Measurements from ENCODE around the gene SCGB1C2. TPM values are rescaled to one million over a fixed set of nuclear protein-coding genes. Genes with fewer than 3 reads are reported as not detected.

The SCGB1C2 gene
- total RNA-seq, 4 donors from 2014 or later, result not detected

DNA sequence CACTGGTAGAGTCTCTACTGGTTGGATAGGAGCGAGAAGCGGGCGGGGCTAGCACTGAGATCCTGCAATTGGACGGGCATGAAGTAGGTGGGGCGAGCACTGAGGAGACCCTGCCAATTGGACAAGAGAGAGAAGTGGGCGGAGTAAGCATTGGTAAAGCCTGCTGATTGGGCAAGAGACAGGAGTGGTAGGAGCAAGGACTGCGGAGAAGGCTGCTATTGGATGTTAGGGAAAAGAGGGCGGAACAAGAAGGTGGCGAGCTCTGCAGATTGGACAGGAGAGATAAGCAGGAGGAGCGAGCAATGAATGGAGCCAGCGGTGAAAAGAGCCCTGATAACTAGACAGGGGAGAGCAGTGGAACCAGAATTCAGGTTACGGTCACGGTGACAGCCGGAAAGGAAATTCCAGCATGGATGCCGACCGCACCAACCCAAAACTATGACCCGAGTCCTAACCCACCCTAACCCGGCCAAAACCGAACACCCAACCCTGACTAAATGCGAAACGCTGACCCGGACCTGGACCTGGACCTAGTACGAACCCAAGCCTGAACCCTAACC lies 4.8 kb downstream of the SCGB1C2 start:
- no peaks in the 10 kb centered on the region for H3K36me3 ChIP-seq
- TF ChIP-seq POLR2AphosphoS5 (IDR thresholded peaks at IDR 0.05) (no peak), POLR2A (IDR thresholded peaks at IDR 0.05) (no peak), CTCF (IDR thresholded peaks at IDR 0.05) (no peak), EP300 (IDR thresholded peaks at IDR 0.05) (no peak)
- no peaks in the 10 kb centered on the region for H3K9me3 ChIP-seq
- DNase-seq (ENCODE audit: low spot score in 2 of 2), result peak; percentile 63 to 79
- 94% methylated on average over 23 of the region's 23 CpGs for WGBS
- no peaks in the 10 kb centered on the region for H3K27me3 ChIP-seq
- H3K27ac ChIP-seq, result no peak overlapping the region
- no peak overlapping the region for H3K4me3 ChIP-seq
- peaks cover 5% of the 10 kb centered on the region for H3K4me1 ChIP-seq

DNA sequence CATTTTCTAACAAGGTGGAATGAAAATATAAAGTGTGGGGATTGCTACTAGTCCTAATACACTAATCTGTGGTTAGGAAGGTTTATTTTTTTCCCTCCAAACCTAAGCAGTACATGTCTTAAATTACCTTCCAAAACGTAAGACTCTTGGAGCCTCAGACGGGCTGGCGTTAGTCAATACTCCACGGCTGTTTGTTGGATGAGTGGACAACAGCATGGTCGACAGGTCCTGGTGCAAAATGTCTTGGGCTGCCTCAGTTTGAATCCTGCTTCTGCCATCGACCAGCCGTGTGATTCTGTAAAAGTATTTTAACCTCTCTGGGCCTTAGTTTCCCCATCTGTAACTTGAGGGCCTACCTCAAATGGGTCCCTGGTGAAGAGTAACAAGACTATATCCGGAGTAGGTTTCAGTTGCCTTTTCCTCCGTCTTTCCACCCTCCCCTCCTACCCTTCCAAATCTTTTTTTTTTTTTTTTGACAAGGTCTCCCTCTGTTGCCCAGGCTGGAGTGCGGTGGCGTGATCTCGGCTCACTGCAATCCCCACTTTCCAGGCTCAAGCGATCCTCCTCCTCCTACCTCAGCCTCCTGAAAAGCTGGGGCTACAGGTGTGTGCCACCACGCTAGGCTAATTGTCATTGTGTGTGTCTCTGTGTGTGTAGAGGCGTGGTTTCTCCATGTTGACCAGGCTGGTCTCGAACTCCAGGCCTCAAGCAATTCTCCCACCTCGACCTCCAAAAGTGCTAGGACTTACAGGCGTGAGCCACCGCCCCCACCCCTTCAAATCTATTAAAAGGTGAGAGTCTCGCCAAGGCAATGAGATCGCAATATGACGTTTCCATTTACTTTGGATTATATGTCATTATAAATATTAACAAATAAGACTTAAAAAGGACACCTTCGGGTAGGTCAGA lies 5.8 kb downstream of the SCGB1C2 start:
- H3K9me3 ChIP-seq, result no peaks in the 10 kb centered on the region
- H3K4me1 ChIP-seq, result peaks cover 5% of the 10 kb centered on the region
- no peaks in the 10 kb centered on the region for H3K27me3 ChIP-seq
- TF ChIP-seq POLR2AphosphoS5 (IDR thresholded peaks at IDR 0.05) (no peak), CTCF (IDR thresholded peaks at IDR 0.05) (no peak), EP300 (IDR thresholded peaks at IDR 0.05) (no peak)
- H3K36me3 ChIP-seq, result no peaks in the 10 kb centered on the region
- no peak overlapping the region for H3K27ac ChIP-seq
- 75% methylated on average over 23 of the region's 23 CpGs for WGBS
- peak in 1 of 2 donors; percentile 53 for DNase-seq (ENCODE audit: low spot score in 2 of 2)
- no peak overlapping the region for H3K4me3 ChIP-seq

- Histone ChIP-seq H3K4me1 (peaks cover 5% of the 10 kb centered on the region), H3K36me3 (no peaks in the 10 kb centered on the region), H3K27me3 (no peaks in the 10 kb centered on the region), H3K27ac (no peak overlapping the region), H3K9me3 (no peaks in the 10 kb centered on the region), H3K4me3 (no peak overlapping the region)
- 11% methylated on average over 8 of the region's 44 CpGs for WGBS
- TF ChIP-seq CTCF (IDR thresholded peaks at IDR 0.05) (peak; percentile 77 to 98), POLR2A (IDR thresholded peaks at IDR 0.05) (no peak)
- peak; percentile 82 to 89 for DNase-seq (ENCODE audit: low spot score in 2 of 2)
Measured at GRCh38 chr17:143785-144281, 6.5 kb downstream of the SCGB1C2 start.

DNA sequence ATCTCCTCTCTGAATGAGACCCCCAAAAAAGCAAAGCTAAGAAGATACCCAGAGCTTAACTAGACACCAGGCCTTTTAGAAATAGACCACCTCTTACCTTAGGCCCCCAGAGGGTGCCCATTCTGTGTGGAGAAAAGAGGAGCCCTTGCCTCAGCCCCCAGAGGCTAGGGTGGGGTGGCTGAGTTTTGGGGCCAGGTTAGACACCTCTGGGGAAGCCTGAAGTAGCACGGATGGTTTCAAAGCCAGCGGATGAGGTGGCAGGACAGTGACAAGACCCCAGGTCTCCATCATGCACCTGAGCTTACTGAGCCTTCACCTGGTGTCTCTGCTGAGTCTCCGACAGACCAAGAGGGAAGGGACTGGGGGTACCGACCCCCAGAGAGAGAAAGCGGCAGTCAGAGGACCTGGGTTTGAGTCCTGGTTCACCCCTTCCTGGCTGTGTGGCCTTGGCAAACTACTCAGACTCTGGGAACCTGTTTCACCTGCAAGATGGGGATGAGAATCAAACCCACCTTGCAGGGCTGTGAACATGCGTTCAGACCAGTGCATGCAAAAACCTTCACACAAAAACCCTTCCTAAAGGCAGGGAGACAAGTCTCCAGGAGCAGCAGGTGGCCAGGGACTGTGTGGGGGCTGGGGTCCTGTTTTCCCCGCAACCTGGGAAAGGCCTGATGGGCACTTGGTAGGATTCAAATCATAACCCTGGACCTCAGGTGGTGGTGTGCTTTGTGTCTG lies 7.7 kb downstream of the SCGB1C2 start:
- H3K27me3 ChIP-seq, result no peaks in the 10 kb centered on the region
- peak; percentile 40 to 57 for DNase-seq (ENCODE audit: low spot score in 2 of 2)
- WGBS, result 84% methylated on average over 7 of the region's 7 CpGs
- peaks cover 5% of the 10 kb centered on the region for H3K4me1 ChIP-seq
- H3K36me3 ChIP-seq, result no peaks in the 10 kb centered on the region
- no peaks in the 10 kb centered on the region for H3K9me3 ChIP-seq
- TF ChIP-seq POLR2AphosphoS5 (IDR thresholded peaks at IDR 0.05) (no peak), POLR2A (IDR thresholded peaks at IDR 0.05) (no peak), EP300 (IDR thresholded peaks at IDR 0.05) (no peak), CTCF (IDR thresholded peaks at IDR 0.05) (no peak)
- no peak overlapping the region for H3K27ac ChIP-seq
- H3K4me3 ChIP-seq, result no peak overlapping the region
